ENCODE data around the gene ATP6V1F.

The ATP6V1F gene

DNA sequence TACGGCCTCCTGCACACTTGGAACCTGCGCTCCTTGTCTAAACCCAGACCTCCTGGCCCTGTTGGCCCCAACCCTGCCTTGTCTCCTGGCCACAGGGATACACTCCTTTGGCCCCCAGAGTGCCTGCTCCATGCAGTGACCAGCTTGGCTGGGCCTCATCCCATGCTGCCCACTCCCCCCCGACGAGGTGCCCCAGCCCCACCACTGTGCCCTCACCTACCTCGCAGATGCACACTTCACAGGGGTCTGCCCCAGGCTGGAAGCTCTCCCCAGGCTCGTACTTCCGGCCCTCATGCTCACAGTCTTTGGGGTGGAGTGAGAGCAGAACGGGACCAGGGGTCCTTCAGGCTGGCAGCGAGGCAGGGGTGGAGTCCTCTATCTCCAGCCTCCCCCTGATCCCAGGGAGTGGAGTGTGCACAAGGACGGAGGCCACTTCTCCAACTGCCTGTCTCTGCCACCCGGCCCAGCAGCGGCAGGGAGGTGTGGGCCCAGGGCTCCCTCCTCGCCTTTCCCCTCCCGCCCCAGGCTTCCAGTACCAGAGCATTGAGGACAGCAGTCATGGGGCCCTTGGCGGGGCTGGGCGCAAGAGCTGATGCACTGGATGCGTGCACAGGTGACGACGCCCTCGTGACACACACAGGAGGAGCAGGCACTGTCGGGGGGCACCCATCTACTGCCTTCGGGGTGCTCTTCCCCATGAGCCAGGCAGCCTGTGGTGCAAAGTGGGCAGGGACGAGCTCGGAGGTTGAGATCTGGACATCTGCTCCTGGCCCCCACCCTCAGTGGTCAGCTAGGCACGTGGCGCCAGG is 22.1 kb downstream of the ATP6V1F start:
- DNase-seq: no peak

DNA sequence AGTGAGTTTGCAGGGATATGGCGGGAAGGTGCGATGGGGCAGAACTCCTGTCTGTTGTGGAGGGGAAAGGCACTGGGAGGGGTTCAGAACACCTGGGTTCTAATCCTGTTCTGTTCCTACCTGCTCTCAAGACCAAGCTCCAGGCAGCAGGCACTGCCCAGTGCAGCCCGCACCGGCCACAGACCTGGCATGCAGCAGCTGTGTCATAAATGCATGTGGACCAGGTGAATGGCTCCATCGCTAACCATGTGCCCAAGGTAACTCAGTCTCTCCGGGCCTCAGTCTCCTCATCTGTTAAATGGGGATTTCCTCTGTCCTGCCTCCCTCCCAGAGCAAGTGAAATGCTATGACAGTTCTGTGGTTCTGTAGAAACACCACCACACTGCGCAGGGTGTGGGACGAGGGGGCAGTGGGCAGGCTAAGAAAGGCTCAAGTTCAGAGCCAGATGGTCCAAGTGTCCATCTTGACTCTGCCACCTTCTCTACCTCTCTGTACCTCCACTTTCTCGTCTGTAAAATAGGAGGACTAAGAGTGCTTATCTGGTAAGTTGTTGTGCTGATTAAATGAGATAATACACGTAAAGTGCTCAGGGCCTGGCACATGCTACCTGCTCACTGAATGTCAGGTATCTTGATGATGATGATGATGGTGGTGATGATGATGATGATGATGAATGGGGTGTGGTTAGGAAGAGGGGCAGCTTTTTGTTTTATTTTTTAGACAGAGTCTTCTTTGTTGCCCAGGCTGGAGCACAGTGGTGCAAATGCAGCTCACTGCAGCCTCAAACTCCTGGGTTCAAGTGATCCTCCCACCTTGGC is 22.9 kb downstream of the ATP6V1F start:
- no peak for DNase-seq

DNA sequence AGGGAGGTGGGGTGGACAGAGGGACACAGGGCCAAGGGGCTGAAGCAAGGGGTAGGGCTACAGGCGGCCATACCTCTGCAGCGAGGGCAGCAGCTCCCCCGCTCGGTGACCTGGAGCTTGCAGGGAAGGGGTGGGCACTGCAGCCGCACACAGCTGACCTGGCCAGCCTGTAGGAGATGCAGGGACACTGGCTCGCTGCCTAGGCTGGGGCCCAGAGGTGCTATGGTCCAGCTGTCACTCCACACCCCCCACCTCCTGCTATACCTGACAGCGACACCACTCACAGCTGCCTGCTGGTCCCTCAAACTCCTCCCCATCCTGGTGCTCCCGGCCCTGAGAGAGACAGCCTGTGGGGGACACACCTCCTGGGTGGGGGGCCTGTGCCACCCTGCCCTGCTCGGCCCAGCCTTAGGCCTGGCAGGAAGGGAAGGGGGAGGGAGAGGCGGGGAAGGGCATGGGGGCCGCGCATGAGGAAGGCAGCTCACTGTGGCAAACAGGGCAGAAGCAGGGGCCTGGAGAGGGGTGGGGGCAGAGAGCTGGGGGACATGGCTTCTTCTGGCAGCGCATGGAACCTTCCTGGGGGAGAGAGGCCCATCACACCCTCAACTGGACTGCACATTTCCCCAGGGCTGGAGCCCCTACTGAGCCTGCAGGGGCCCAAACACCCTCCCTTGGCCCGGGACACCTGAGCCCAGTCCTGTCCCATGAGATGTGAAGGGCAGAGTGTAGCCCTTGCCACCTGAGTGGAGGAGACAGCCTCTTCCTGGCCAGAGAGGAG is 23.9 kb downstream of the ATP6V1F start:
- no peak for DNase-seq

DNA sequence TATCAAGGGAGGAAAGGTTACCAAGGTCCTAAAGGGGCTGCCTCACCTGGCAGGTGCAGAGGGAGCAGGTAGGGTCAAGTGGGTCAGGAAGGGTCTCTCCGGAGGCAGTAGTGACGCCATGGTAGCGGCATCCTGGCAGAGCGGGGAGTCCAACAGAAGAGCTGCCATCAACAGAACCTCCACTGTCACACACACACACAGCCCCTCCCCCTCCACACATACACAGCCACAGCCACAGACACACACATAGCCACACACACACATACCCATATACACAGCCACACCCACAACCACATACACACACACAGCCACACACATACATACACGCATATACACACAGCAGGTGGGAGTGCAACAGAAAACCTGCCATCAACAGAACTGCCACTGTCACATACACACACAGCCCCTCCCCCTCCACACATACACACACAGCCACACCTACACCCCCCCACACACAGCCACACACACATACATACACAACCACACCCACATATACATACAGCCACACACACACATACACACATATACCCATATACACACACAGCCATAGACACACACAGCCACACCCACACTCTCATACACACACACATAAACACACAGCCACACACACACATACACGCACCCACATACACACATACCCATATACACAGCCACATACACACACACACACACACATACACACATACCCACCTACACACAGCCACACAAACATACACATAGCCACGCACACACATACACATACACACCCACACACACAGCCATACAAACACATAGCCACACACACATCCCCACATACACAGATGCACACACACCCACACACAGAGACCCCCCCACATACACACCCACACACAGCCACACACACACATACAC is 24.7 kb downstream of the ATP6V1F start:
- DNase-seq: no peak

DNA sequence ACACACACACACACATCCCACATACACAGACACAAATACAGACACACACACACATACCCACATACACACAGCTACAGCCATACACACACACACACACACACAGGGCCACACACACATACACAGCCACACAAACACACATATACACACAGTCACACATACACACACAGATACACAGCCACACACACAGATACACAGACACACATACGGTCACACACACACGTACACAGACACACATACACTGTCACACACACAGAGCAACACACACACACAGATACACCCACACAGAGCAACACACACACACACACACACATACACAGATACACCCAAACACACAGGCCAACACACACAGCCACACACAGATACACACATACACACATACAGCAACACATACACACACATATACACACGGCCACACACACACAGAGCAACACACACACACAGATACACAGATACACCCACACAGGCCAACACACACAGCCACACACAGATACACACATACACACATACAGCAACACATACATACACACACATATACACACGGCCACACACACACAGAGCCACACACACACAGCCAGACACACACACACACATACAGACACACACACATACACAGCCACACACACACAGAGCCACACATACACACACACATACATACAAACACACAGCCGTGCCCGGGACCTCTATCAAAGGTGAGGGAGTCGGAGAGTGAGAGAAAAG is 25.5 kb downstream of the ATP6V1F start:
- DNase-seq: no peak

DNA sequence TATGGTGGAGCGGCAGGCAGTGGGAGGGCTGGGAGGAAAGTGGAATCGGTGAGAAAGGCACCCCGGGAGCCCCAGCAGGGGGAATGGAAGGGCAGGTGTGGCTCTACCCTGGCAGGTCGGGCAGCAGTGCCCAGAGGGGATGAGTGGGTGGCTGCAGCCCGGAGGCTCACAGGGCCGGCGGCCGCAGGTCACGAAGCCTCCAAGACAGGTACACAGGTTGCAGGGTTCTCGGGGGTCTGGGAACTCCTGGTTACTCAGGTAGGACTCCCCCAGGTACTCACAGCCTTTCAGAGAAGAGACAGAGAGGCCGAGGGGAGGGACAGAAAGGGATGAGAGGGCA is 26.1 kb downstream of the ATP6V1F start:
- no peak for DNase-seq

DNA sequence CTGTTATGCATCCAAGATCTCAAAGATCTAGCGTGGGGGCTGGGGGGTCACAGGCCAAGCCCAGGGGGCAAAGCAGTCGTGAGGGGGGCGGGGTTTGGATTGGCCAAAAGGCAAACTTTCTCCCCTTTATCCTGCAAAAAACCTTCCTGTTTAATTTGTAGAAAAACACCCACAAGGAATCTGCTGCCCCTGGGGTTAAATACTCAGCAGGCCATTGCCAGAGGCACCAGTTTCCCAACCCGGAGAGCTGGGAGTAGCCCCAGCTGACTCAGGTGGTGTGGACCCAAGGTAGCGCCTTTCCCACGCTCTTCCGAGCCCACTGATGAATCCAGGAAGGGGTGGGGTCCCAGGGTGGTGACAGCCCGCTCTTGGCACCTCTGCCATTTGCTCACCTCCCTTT is 26.5 kb downstream of the ATP6V1F start:
- no peak for DNase-seq

DNA sequence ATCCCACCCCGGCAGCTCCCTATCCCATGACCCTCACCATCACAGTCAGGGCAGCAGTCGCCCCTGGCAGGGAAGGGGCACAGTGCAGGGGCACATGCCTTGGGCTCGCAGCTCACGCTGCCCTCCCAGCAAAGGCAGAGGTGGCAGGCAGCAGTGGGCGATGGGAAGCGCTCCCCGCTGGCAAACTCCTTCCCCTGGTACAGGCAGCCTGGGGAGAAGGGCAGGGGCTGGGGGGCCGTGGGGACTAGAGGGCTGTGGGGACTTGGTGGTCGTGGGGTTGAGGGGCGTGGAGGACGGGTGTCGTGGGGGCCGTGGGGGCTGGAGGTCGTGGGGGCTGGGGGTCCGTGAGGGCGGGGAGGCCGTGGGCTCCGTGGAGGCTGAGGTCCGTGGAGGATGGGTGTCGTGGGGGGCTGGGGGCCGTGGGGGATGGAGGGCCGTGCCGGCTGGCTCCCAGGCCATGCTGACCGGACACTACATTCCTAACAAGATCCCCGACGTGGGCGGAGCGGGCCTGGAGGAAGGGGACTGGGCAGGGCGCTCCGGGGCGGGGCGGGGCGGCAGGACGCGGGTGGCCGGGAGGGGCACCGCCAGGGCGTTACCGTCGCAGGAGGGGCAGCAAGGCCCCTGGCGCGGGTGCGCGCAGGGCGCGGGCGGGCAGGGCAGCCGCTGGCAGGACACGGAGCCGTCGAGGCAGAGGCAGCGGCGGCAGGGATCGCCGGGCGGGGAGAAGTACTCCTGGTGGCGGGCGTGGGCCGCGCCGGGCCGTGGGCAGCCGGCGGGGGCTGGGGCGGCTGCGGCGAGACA is 27.9 kb downstream of the ATP6V1F start:
- no peak for DNase-seq

DNA sequence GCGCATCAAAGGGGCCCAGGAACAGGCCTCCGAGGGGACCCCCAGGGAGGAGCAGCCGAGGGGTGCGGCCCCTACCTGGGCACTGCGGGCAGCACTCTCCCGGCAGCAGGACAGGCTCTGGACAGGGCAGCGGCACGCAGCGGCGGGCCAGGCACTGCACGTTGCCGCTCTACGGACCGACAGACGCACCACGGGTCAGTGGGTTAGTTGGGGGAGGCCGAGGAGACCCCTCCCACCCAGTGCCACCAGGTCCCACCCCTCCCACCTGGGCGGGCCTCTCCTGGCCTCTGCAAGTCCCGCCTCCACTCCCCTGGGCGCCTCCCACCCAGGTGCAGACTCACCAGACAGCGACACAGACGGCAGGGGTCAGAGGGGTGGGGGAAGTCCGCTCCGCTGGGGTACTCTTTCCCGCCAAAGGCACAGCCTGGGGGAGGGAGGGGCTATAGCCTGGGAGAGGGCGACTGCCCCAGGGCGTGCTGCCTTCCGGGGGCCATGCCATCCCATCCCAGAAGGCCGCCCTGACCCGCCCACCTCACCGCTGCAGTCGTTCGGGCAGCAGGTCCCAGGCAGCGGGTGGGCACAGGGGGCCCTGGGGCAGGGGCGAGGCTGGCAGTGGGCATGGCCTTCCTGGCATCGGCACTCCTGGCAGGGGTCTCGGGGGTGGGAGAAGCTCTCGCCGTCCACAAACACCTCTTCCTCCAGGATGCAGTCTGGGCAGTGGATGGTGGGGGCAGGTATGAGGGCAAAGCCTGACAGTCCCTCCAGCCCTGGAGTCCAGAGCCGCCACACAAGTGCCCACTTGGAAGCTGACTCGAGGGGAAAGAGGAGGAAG is 28.7 kb downstream of the ATP6V1F start:
- DNase-seq: peak; percentile 12

DNA sequence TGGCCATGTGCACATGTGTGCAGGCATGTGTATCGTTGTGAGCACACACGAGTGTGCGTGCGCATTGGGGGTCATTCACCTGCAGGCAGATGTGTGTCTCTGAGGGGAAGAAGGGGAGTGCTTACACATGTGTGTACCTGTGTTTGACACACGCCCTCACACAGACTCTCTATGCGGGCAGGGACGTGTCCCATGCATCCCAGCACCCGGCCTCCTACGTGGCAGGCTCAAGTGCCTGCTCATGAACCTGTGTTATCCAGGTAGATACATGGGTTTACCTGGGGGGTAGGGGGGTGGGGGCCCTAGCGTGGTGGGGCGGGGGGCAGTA is 29.2 kb downstream of the ATP6V1F start:
- no peak for DNase-seq

DNA sequence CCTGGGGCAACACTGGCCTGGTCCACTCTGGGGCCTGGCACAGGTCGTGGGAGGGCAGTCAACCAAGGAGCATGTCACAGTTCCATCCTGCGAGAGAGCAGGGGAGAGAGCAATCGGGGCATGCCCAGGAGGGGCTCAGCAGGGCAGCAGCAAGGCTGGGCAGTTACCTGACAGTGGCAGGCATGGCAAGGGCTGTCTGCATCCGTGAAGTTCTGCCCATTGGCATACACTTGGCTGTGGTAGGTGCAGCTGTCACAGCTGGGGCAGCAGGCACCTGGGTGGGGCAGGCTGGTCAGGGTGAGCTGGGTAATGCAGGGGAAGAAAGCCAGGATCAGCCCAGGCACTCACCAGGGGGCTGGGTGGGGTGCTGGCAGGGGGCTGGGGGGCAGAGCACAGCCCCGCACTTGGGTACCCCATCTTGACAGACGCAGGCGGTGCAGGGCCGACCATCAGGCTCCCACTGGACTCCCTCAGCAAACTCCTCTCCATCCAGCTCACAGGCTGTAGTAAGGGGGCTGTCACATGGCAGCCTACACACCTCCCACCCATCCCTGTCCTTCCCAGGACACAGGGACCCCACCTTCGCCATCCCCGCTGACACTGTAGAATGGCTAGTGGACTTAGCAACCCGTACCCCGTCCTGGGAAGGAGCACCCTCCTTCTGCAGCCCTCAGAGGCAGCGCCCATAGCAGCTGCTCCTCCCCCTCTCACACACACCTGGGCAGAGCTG is 30.0 kb downstream of the ATP6V1F start:
- DNase-seq: no peak

DNA sequence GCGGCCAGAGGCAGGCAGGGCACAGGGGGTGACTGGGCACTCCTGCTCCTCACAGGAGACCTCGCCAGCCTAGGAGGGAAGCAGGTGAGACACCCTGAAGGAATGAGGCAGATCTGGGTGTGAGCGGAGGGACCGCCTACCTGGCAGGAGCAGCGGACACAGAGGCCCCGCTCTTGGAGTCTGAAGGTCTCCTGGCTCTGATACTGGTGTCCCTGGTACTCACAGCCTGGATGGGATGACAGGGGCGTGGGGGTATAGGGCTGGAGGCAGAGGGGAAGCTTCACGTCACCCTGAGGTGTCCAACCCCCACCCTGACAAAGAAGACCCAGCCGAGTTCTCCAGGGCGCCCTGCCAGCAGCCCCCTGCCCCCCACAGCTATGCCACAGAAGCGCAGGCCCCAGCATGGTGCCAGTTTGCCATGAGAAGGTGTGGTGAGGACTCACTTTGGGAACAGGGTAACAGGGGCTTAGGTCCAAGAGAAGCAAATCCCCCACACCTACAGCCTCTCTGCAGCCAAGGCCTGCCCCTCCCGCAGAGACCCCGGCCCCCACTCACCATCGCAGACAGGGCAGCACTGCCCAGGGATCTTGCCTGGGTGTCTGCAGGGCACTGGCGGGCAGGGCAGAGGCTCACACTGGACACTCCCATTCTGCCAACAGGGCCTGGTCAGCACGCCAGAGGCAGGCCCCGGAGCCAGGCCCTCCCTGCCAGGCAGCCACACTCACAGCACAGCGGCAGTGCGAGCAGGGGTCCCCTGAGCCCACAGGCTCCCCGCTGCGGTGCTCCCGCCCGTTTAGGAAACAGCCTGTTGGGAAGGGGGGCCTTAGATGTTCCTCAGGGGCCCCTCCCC is 30.8 kb downstream of the ATP6V1F start:
- no peak for DNase-seq

DNA sequence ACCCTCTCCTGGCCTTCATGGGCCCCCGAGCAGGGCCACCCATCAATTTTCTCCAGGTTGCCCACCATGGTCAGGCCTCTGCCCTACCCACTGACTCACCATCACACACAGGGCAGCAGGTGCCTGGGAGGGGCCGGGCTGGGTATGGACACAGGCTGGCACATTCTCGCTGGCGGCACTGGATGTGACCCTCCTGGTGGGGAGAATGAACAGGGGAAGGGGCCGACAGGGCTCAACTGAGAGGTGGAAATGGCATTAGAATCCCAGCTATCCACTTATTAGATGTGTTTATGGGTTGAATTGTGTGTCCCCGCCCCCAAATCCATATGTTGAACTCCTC is 31.4 kb downstream of the ATP6V1F start:
- no peak for DNase-seq

DNA sequence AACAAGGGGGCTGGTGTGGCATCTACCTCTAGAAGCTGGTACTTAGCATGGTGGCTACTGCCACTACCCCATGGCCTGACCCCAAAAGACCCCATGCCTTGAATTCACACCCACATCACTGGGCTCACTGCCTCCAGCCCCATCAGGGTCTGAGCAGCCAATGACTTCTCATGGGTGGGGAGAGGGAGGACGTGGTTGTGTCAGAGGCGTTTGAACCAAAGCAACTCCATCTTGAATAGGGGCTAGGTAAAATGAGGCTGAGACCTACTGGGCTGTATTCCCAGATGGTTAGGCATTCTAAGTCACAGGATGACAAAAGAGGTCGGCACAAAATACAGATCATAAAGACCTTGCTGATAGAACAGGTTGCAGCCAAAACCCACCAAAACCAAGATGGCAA is 32.7 kb downstream of the ATP6V1F start:
- DNase-seq: no peak

DNA sequence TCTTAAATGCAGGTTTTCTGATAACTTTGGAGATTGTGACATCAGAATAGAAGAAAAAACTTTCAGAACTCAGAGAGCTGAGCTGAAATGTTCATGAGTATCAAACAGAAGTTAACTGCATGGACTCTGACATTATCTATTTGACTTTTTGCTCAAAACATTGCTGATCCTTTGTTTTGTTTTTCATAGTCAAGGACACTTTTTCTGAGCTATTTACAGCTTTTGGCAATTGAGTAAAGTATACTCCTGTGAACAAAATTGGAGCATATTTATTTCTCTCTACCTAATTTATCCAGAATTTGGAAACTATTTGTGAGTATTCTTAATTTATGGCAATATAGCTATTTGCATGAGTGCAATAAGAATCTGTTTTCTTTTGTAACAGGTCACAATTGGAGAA is 36.7 kb downstream of the ATP6V1F start:
- no peak for DNase-seq

DNA sequence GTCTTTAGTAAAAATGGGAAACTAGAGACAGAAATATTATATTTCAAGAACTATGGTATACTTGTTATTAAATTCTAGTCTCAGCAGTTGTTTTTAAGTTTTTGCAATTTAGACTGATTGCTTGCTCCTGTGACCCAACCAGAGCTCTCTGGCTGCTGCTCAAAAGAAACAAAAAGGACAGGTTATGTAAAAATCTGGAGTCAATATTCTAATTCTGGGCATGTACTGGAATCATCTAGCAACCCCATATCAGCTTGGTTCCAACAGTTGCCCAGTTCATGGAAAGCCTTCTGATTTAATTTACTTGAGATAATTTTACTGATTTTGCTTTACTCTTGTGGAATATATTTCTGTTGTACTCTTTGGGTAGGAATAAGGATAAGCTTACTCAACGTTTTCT is 37.6 kb downstream of the ATP6V1F start:
- DNase-seq: no peak

DNA sequence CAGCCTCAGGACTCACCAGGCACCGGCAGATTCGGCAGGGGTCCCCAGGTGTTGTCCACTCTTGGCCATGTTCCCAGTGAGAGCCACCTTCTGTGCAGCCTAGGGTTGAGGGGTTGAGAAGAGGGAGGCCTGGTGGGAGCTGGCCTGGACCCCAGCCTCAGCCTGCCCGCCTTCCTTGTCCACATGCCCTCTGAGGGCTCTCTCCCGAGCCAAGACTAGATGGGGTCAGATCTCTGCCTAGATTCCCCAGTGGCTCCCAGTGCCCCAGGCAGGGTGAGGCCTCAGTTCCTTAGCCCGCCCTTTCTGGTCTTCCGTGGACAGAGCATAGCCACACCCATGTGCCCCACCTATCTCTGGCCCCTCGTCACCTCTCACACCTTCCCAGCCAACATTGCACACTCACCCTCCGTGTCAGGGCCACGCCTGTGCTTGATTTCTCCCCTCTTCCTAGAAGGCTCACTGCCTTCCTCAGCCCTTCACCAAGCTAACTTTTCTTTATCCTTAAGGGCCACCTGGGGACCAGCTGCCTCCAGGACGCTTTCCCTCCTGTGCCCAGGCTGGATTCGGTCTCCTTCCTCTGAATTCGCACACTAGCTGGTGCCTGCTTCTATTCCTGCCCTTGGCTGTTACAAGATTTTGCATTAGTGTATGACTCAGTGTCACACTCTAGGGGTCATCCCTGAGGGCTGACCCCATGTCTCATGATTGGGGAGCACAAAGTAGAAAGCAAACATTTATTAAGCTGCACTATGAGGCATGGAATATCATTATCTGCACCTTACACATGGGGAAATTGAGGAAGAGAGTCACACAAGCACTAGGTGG is 40.3 kb downstream of the ATP6V1F start:
- DNase-seq: no peak
